Activated CD4-positive, alpha-beta T cell treated with anti-CD3 and anti-CD28 coated beads, Interleukin-2, amount 10 ng/mL, durations not matched to agents 7 days and 5 days (primary cell): Measurements from ENCODE around the gene ABCA4. TPM values are rescaled to one million over a fixed set of nuclear protein-coding genes. Genes with fewer than 3 reads are reported as not detected.

Source experiments
- CTCF ChIA-PET: fragments of 350-600 bp; sonication (Branson Sonifier 250); formaldehyde crosslinking; loops from one replicate; lab custom pipeline; 2021; ENCODE audit warnings: antibody characterized with exemption; lab: Charles Lee
- POLR2A ChIA-PET: fragments of 350-600 bp; sonication (Branson Sonifier 250); formaldehyde crosslinking; loops from one replicate; lab custom pipeline; 2021; ENCODE audit warnings: antibody characterized with exemption; lab: Charles Lee
- DNase-seq: peaks from one replicate; pipeline ENCODE4 v3.0.0-alpha.2; 2020
- H3K27ac Mint-ChIP-seq: one replicate; pipeline ENCODE4 v1.8.0; 2021; ENCODE audit warnings: mild to moderate bottlenecking, moderate library complexity, mixed read lengths
- H3K27me3 Mint-ChIP-seq: one replicate; pipeline ENCODE4 v1.8.0; 2021; ENCODE audit warnings: mixed read lengths
- H3K36me3 Mint-ChIP-seq: one replicate; pipeline ENCODE4 v1.8.0; 2021; ENCODE audit warnings: low read depth, mixed read lengths
- H3K4me1 Mint-ChIP-seq: one replicate; pipeline ENCODE4 v1.8.0; 2021; ENCODE audit warnings: mixed read lengths
- H3K4me3 Mint-ChIP-seq: one replicate; pipeline ENCODE4 v1.8.0; 2021; ENCODE audit warnings: mild to moderate bottlenecking, moderate library complexity, mixed read lengths
- H3K9me3 Mint-ChIP-seq: one replicate; pipeline ENCODE4 v1.8.0; 2021; ENCODE audit warnings: mixed read lengths
- total RNA-seq, 2 experiments: library from RNA; stranded (reverse); gene quantifications; one replicate each; pipeline ENCODE4 v1.2.3, GENCODE V29; 2021

The ABCA4 gene
- total RNA-seq, 2 experiments from 2014 or later = not detected

GRCh38 chr1:94119306-94119705, 1.6 kb downstream of the ABCA4 start:
- POLR2A ChIA-PET = no interaction called here
- Mint-ChIP-seq H3K36me3 (no peaks in the 10 kb centered on the region), H3K4me3 (no peak overlapping the region), H3K27me3 (no peaks in the 10 kb centered on the region), H3K27ac (no peak overlapping the region), H3K4me1 (no peaks in the 10 kb centered on the region), H3K9me3 (no peaks in the 10 kb centered on the region)
- DNase-seq = no peak
- CTCF ChIA-PET = interaction anchor here (0.6 to 1.2 kb wide), 2 partner anchors 10 to 50 kb away, joined by 3 to 4 read pairs; no protein-coding TSS in a partner anchor

- ChIA-PET POLR2A (no interaction called here), CTCF (interaction anchor here (1.2 kb wide), 1 partner anchor 11 kb away, joined by 4 read pairs; no protein-coding TSS in a partner anchor)
- DNase-seq = no peak
Measured at GRCh38 chr1:94118471-94118870, 2.5 kb downstream of the ABCA4 start.

GRCh38 chr1:94118013-94118412, 2.9 kb downstream of the ABCA4 start:
- DNase-seq = no peak
- H3K9me3 Mint-ChIP-seq = no peaks in the 10 kb centered on the region
- no peaks in the 10 kb centered on the region for H3K36me3 Mint-ChIP-seq
- H3K4me1 Mint-ChIP-seq = no peaks in the 10 kb centered on the region
- POLR2A ChIA-PET = no interaction called here
- no peak overlapping the region for H3K4me3 Mint-ChIP-seq
- CTCF ChIA-PET = no interaction called here
- peaks cover 2% of the 10 kb centered on the region for H3K27me3 Mint-ChIP-seq
- no peak overlapping the region for H3K27ac Mint-ChIP-seq

More at GRCh38 chr1:94118471-94118870, 2.5 kb downstream of the ABCA4 start:
- Mint-ChIP-seq H3K27me3 (peaks cover 2% of the 10 kb centered on the region), H3K9me3 (no peaks in the 10 kb centered on the region), H3K4me3 (no peak overlapping the region), H3K36me3 (no peaks in the 10 kb centered on the region), H3K27ac (no peak overlapping the region), H3K4me1 (no peaks in the 10 kb centered on the region)

GRCh38 chr1:94117259-94117851, 3.6 kb downstream of the ABCA4 start:
- POLR2A ChIA-PET = no interaction called here
- H3K27me3 Mint-ChIP-seq = peaks cover 2% of the 10 kb centered on the region
- no peak for DNase-seq
- no peaks in the 10 kb centered on the region for H3K9me3 Mint-ChIP-seq
- CTCF ChIA-PET = no interaction called here
- no peaks in the 10 kb centered on the region for H3K4me1 Mint-ChIP-seq
- no peaks in the 10 kb centered on the region for H3K36me3 Mint-ChIP-seq
- H3K4me3 Mint-ChIP-seq = no peak overlapping the region
- no peak overlapping the region for H3K27ac Mint-ChIP-seq

GRCh38 chr1:94115900-94116436, 5.0 kb downstream of the ABCA4 start:
- ChIA-PET CTCF (no interaction called here), POLR2A (no interaction called here)
- no peak for DNase-seq
- peaks cover 2% of the 10 kb centered on the region for H3K27me3 Mint-ChIP-seq
- no peak overlapping the region for H3K27ac Mint-ChIP-seq
- no peaks in the 10 kb centered on the region for H3K4me1 Mint-ChIP-seq
- no peaks in the 10 kb centered on the region for H3K36me3 Mint-ChIP-seq
- no peak overlapping the region for H3K4me3 Mint-ChIP-seq
- no peaks in the 10 kb centered on the region for H3K9me3 Mint-ChIP-seq

- H3K4me1 Mint-ChIP-seq = no peaks in the 10 kb centered on the region
- no peaks in the 10 kb centered on the region for H3K36me3 Mint-ChIP-seq
- H3K27me3 Mint-ChIP-seq = peaks cover 2% of the 10 kb centered on the region
- ChIA-PET CTCF (no interaction called here), POLR2A (no interaction called here)
- no peaks in the 10 kb centered on the region for H3K9me3 Mint-ChIP-seq
- H3K4me3 Mint-ChIP-seq = no peak overlapping the region
- H3K27ac Mint-ChIP-seq = no peak overlapping the region
- DNase-seq = no peak
Measured at GRCh38 chr1:94115254-94115899, 5.6 kb downstream of the ABCA4 start.

- CTCF ChIA-PET = interaction anchor here (1.2 kb wide), 1 partner anchor 9 kb away, joined by 3 read pairs; no protein-coding TSS in a partner anchor
- no peaks in the 10 kb centered on the region for H3K36me3 Mint-ChIP-seq
- H3K27me3 Mint-ChIP-seq = peaks cover 2% of the 10 kb centered on the region
- no peak overlapping the region for H3K27ac Mint-ChIP-seq
- DNase-seq = no peak
- H3K4me1 Mint-ChIP-seq = no peaks in the 10 kb centered on the region
- POLR2A ChIA-PET = no interaction called here
- H3K9me3 Mint-ChIP-seq = no peaks in the 10 kb centered on the region
- H3K4me3 Mint-ChIP-seq = no peak overlapping the region
Measured at GRCh38 chr1:94113589-94114226, 7.2 kb downstream of the ABCA4 start.

- Mint-ChIP-seq H3K36me3 (no peaks in the 10 kb centered on the region), H3K4me3 (no peak overlapping the region), H3K4me1 (no peaks in the 10 kb centered on the region), H3K9me3 (no peaks in the 10 kb centered on the region), H3K27me3 (peaks cover 10% of the 10 kb centered on the region), H3K27ac (no peak overlapping the region)
- CTCF ChIA-PET = no interaction called here
- DNase-seq = no peak
- POLR2A ChIA-PET = no interaction called here
Measured at GRCh38 chr1:94111879-94112278, 9.1 kb downstream of the ABCA4 start.

GRCh38 chr1:94110946-94111740, 9.8 kb downstream of the ABCA4 start:
- POLR2A ChIA-PET = no interaction called here
- no peaks in the 10 kb centered on the region for H3K9me3 Mint-ChIP-seq

GRCh38 chr1:94110021-94110761, 10.8 kb downstream of the ABCA4 start:
- H3K4me3 Mint-ChIP-seq = no peak overlapping the region
- no peak overlapping the region for H3K27ac Mint-ChIP-seq
- H3K36me3 Mint-ChIP-seq = no peaks in the 10 kb centered on the region
- peaks cover 17% of the 10 kb centered on the region for H3K27me3 Mint-ChIP-seq
- CTCF ChIA-PET = no interaction called here
- H3K4me1 Mint-ChIP-seq = peaks cover 7% of the 10 kb centered on the region
- no peak for DNase-seq
- no peaks in the 10 kb centered on the region for H3K9me3 Mint-ChIP-seq
- POLR2A ChIA-PET = no interaction called here

More at GRCh38 chr1:94110946-94111740, 9.8 kb downstream of the ABCA4 start:
- H3K4me1 Mint-ChIP-seq = peaks cover 4% of the 10 kb centered on the region
- DNase-seq = no peak
- H3K27me3 Mint-ChIP-seq = peaks cover 15% of the 10 kb centered on the region
- no peak overlapping the region for H3K4me3 Mint-ChIP-seq
- no peaks in the 10 kb centered on the region for H3K36me3 Mint-ChIP-seq
- CTCF ChIA-PET = no interaction called here
- H3K27ac Mint-ChIP-seq = no peak overlapping the region

- H3K27me3 Mint-ChIP-seq = peaks cover 22% of the 10 kb centered on the region
- H3K4me1 Mint-ChIP-seq = peaks cover 7% of the 10 kb centered on the region
- no peak for DNase-seq
- H3K27ac Mint-ChIP-seq = no peak overlapping the region
- H3K4me3 Mint-ChIP-seq = no peak overlapping the region
- H3K9me3 Mint-ChIP-seq = no peaks in the 10 kb centered on the region
- H3K36me3 Mint-ChIP-seq = no peaks in the 10 kb centered on the region
- ChIA-PET POLR2A (no interaction called here), CTCF (no interaction called here)
Measured at GRCh38 chr1:94109478-94109877, 11.5 kb downstream of the ABCA4 start.

- Mint-ChIP-seq H3K9me3 (no peaks in the 10 kb centered on the region), H3K27me3 (peaks cover 21% of the 10 kb centered on the region), H3K36me3 (no peaks in the 10 kb centered on the region), H3K4me1 (peaks cover 7% of the 10 kb centered on the region), H3K27ac (no peak overlapping the region), H3K4me3 (no peak overlapping the region)
- ChIA-PET CTCF (no interaction called here), POLR2A (no interaction called here)
- no peak for DNase-seq
Measured at GRCh38 chr1:94107141-94107540, 13.8 kb downstream of the ABCA4 start.
